Activated T-helper 1 cell treated with anti-CD3 and anti-CD28 coated beads, Interleukin-12 subunit alpha, Interleukin-12 subunit beta, Interleukin-2, Interleukin-4 antibody, amounts not matched to agents 30 ng/mL and 10 ng/mL and 1 ng/mL, durations not matched to agents 14 hours and 24 hours and 36 hours (primary cell): ENCODE results near the gene GLT8D1. TPM values are rescaled to one million over a fixed set of nuclear protein-coding genes. Genes with fewer than 3 reads are reported as not detected.
A peak's percentile ranks its signal among the peaks of the same experiment; 100 is the strongest.

ENCODE experiments used
- DNase-seq: peaks from one replicate; pipeline ENCODE4 v3.0.0; 2021; ENCODE audit warnings: low spot score
- H3K27ac Mint-ChIP-seq: one replicate; pipeline ENCODE4 v1.8.0; 2021; ENCODE audit warnings: mild to moderate bottlenecking, mixed read lengths
- H3K27me3 Mint-ChIP-seq: one replicate; pipeline ENCODE4 v1.8.0; 2022; ENCODE audit warnings: mild to moderate bottlenecking, moderate library complexity, mixed read lengths; ENCODE audit not compliant: insufficient read depth
- H3K36me3 Mint-ChIP-seq: one replicate; pipeline ENCODE4 v1.8.0; 2021; ENCODE audit warnings: low read depth, mixed read lengths
- H3K4me1 Mint-ChIP-seq: one replicate; pipeline ENCODE4 v1.8.0; 2021; ENCODE audit warnings: low read depth, mixed read lengths
- H3K4me3 Mint-ChIP-seq: one replicate; pipeline ENCODE4 v1.8.0; 2021; ENCODE audit warnings: mild to moderate bottlenecking, moderate library complexity, mixed read lengths
- H3K9me3 Mint-ChIP-seq: one replicate; pipeline ENCODE4 v1.8.0; 2021; ENCODE audit warnings: mixed read lengths
- intact Hi-C: fragments of 100-400 bp; cut with micrococcal nuclease; formaldehyde crosslinking; loops from one replicate; pipeline ENCODE4 v1.15.1; 2024
- total RNA-seq: library from RNA; stranded (reverse); gene quantifications from 2 replicates; pipeline ENCODE4 v1.2.3, GENCODE V29; 2022

Gene GLT8D1
- total RNA-seq, 1 donor from 2014 or later: 33.9 TPM

DNA sequence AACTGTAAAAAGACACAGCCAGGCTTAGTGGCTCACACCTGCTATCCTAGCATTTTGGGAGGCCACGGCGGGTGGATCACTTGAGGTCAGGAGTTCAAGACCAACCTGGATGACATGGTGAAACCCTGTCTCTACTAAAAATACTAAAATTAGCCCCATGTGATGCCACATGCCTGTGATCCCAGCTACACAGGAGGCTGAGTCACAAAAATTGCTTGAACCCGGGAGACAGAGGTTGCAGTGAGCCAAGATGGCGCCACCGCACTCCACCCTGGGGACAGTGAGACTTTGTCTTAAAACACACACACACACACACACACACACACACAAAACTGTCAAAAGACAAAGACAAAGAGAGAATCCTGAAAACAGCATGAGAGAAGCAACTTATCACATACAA lies 18.3 kb upstream of the GLT8D1 start:
- Mint-ChIP-seq H3K4me3 (no peak overlapping the region), H3K27me3 (no peaks in the 10 kb centered on the region), H3K36me3 (peaks cover 11% of the 10 kb centered on the region), H3K4me1 (peaks cover 21% of the 10 kb centered on the region), H3K27ac (no peak overlapping the region), H3K9me3 (peaks cover 16% of the 10 kb centered on the region)
- DNase-seq: no peak
- intact Hi-C loops: no loop called here

DNA sequence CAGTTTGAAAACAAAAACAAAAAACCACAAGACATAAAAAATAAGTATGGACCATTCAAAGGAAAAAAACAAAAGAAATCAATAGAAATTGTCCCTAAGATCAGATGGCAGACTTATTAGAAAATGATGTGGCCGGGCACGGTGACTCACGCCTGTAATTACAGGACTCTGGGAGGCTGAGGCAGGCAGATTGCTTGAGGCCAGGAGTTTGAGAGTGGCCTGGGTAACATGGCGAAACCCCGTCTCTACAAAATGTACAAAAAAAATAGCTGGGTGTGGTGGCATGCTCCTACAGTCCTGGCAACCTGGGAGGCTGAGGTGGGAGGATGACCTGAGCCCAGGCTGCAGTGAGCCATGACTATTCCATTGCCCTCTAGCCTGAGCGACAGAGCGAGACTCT lies 16.9 kb upstream of the GLT8D1 start:
- Mint-ChIP-seq H3K4me1 (peaks cover 21% of the 10 kb centered on the region), H3K4me3 (no peak overlapping the region), H3K27ac (no peak overlapping the region), H3K27me3 (no peaks in the 10 kb centered on the region), H3K9me3 (peaks cover 5% of the 10 kb centered on the region), H3K36me3 (peaks cover 10% of the 10 kb centered on the region)
- intact Hi-C loops: no loop called here
- no peak for DNase-seq

DNA sequence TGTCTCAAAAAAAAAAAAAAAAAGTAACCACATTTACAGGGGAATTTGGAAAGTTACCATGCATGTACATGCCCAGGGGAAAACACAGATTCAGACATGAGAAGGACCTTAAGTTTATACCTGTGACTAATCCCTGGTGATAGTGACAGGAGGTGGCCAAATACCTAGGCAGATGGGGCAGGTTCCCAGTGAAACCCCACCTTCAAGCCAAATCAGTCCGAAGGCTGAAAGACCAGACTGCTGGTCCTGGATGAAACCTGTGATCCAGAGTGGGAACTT lies 16.1 kb upstream of the GLT8D1 start:
- Mint-ChIP-seq H3K27ac (no peak overlapping the region), H3K9me3 (peaks cover 4% of the 10 kb centered on the region), H3K27me3 (no peaks in the 10 kb centered on the region), H3K4me3 (no peak overlapping the region), H3K4me1 (peaks cover 21% of the 10 kb centered on the region), H3K36me3 (peaks cover 10% of the 10 kb centered on the region)
- intact Hi-C loops: no loop called here
- no peak for DNase-seq

DNA sequence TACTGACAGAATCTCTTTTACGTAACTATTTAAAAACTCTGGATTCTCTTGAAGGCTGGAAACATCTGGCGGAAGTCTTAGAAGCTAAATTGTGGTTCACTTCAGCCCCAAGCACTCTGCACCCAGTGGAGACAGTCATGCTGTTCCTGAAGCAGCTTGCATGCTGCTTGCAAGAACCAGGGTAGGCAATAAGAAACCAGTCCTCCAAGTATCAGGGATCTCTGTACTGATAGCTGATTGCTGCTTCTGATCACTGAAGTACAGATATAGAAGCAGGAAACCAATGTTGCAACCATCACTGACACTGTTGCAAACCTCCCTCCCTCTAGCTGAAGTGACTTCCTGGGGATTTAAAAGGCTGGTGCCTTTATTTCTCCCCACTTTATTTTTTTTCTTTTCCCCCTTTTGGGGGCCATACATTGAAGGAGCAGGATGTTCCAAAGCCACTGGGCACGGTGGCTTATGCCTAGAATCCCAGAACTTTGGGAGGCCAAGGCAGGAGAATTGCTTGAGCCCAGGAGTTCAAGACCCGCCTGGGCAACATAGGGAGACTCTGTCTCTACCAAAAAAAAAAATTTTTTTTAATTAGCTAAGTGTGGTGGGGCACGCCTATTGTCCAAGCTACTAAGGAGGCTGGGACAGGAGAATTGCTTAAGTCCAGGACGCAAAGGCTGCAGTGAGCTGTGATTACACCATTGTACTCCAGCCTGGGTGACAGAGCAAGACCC lies 15.6 kb upstream of the GLT8D1 start:
- intact Hi-C loops: no loop called here
- H3K36me3 Mint-ChIP-seq: peaks cover 10% of the 10 kb centered on the region
- H3K27ac Mint-ChIP-seq: peak overlapping the region; percentile 30
- no peaks in the 10 kb centered on the region for H3K27me3 Mint-ChIP-seq
- H3K4me3 Mint-ChIP-seq: peak overlapping the region; percentile 1
- peaks cover 4% of the 10 kb centered on the region for H3K9me3 Mint-ChIP-seq
- H3K4me1 Mint-ChIP-seq: peaks cover 21% of the 10 kb centered on the region
- peak; percentile 20 for DNase-seq

DNA sequence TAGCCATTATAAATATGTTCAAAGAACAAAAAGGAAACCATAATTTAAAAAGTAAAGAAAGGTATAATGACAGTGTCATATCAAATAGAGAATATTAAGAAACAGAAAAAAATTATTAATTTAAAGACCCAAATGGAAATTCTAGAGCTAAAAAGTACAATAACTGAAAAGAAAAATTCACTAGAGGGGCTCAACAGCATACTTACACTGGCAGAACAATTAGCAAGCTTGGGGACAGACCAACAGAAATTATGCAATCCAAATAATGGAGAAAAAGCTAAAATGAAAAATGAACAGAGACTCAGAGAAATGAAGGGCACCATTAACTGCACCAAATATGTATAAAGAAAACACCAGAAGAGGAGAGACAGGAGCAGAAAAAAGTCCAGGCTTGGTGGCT lies 14.0 kb upstream of the GLT8D1 start:
- intact Hi-C loops: no loop called here
- H3K27me3 Mint-ChIP-seq: no peaks in the 10 kb centered on the region
- peaks cover 21% of the 10 kb centered on the region for H3K4me1 Mint-ChIP-seq
- no peak overlapping the region for H3K4me3 Mint-ChIP-seq
- H3K9me3 Mint-ChIP-seq: peaks cover 4% of the 10 kb centered on the region
- H3K27ac Mint-ChIP-seq: peak overlapping the region; percentile 31
- no peak for DNase-seq
- peaks cover 10% of the 10 kb centered on the region for H3K36me3 Mint-ChIP-seq

DNA sequence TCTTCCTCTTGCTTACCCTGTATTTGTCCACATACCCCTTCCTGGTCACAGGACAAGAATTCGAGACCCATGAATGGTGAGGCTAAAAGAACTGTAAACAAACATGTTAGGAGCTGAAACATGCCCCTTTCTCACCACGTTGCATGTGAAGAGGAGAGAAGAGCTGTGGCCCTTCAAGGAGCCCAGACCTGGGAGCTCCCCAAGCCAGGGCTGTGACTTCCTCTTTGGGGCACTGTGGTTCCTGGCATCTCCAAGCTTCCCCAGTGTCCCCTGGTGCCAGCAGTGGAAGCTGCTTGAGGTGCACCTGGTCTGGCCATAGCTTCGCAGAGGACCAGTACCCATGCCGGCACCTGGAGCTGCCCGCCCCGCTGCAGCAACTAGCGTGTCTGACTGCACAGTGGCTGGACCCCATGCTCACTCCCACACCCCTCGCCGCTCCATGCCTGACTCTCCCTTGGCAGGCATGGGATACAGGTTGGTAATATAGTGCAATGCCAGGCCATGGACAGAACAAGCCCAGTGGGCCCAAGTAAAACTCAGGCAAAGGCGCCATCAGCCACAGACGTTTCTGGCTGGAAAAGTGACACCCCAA lies 10.2 kb upstream of the GLT8D1 start:
- H3K36me3 Mint-ChIP-seq: peaks cover 10% of the 10 kb centered on the region
- H3K27me3 Mint-ChIP-seq: no peaks in the 10 kb centered on the region
- peaks cover 4% of the 10 kb centered on the region for H3K9me3 Mint-ChIP-seq
- H3K4me1 Mint-ChIP-seq: peaks cover 8% of the 10 kb centered on the region
- DNase-seq: no peak
- H3K4me3 Mint-ChIP-seq: no peak overlapping the region
- intact Hi-C loops: no loop called here
- H3K27ac Mint-ChIP-seq: no peak overlapping the region

DNA sequence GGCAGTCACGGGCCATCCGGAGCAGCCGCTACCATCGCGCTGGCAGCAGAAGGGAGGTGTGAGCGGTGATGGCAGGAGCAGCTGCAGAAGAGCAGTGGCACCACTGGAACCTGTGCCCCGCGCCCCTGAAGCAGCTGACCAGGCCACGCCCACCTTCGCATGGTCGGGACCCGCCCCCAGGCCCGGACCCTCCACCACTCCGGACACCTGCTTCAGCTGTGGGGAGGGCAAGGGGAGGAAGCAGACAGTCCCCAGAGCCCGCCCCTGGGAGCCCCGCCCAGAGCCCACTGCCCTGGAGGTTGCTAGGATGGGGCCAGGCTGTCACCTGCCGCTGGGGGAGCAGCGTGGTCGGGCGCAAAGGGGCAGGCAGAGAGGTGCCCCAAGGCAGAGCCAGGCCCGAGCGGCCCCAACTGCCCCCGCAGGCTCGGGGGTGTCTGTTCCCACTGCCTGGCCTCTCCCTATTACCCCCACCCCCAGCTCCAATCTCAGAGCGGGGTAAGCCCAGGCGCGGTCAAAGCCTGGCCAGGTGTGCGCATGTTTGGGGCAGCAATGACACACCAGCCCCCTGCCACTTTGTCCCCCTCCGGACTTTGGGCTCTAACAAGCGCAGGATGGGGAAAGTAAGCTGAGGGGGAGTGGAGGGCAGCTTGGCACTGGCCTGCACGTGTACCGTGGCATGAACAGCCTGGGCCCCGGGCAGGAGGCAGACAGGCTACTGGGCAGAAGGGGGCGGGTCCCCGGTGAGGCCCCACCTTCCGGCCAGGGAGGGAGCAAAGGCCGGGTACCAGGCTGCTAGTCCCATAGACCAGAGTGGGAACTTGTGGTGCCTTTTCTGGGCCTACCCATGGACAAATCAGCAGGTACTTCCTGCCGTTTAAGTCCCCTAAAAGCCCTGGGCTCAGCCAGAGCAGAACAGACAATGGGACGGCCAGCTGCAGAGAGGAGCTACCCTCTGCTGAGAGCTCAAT lies 9.0 kb upstream of the GLT8D1 start:
- no peak overlapping the region for H3K4me3 Mint-ChIP-seq
- H3K9me3 Mint-ChIP-seq: peaks cover 1% of the 10 kb centered on the region
- intact Hi-C loops: no loop called here
- no peaks in the 10 kb centered on the region for H3K4me1 Mint-ChIP-seq
- no peak for DNase-seq
- no peak overlapping the region for H3K27ac Mint-ChIP-seq
- peaks cover 7% of the 10 kb centered on the region for H3K36me3 Mint-ChIP-seq
- no peaks in the 10 kb centered on the region for H3K27me3 Mint-ChIP-seq

DNA sequence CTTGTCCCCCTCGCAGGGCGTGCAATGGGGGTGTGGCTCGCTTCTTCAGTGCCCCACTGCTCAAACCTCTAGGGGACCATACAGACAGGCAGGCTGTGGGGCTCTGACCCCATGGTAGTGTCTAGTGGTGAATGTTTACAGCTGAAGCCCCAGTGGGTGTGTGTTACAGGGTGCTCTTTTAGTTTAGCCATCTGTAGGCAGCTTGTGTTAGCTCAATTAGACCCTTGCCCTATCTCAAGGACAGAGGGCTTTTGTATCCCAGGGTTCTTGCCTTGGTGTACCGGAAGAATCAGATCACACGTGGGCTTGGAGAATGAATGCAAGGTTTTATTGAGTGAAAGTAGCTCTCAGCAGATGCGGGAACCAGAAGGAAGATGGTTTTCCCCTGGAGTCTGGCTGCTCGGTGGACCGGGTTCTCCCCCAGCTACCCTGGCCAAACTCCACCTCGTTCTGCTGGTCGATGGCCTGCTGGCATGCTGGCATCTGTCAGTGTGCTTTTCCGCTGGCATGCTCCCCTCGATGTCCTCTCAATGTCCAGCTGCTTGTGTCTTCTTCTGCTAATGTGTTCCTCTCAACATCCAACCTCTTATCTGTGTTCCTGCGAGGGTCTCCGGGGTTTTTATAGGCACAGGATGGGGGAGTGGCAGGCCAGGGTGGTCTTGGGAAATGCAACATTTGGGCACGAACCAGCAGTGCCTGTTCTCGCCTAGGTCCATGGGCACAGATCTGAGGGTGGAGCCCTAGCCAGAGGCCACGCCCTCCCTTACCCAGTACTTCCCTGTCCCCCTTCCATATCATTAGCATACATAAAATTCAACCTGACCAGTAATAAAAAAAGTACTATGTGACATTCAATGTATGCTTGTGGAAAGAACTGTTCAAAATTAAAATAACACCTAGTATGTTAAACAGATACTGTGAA lies 7.0 kb upstream of the GLT8D1 start:
- H3K27ac Mint-ChIP-seq: no peak overlapping the region
- peaks cover 7% of the 10 kb centered on the region for H3K4me1 Mint-ChIP-seq
- no peak overlapping the region for H3K4me3 Mint-ChIP-seq
- intact Hi-C loops: no loop called here
- peaks cover 8% of the 10 kb centered on the region for H3K36me3 Mint-ChIP-seq
- no peak for DNase-seq
- no peaks in the 10 kb centered on the region for H3K27me3 Mint-ChIP-seq
- no peaks in the 10 kb centered on the region for H3K9me3 Mint-ChIP-seq

DNA sequence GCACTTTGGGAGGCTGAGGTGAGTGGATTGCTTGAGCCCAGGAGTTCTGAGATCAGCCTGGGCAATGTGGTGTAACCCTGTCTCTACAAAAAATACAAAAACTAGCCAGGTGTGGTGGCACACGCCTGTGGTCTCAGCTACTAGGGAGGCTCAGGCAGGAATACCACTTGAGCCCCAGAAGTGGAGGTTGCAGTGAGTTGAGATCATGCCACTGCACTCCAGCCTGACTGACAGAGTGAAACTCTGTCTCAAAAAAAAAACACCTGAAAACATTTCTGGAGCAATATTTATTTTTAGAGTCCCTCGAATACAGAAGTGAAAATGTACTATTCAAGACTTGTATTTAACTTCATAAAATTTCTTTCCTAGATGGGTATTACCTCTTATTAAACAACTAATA lies 4.9 kb upstream of the GLT8D1 start:
- intact Hi-C loops: no loop called here
- no peak for DNase-seq
- Mint-ChIP-seq H3K27ac (no peak overlapping the region), H3K4me3 (no peak overlapping the region), H3K27me3 (no peaks in the 10 kb centered on the region), H3K9me3 (no peaks in the 10 kb centered on the region), H3K36me3 (peaks cover 11% of the 10 kb centered on the region), H3K4me1 (peaks cover 17% of the 10 kb centered on the region)

DNA sequence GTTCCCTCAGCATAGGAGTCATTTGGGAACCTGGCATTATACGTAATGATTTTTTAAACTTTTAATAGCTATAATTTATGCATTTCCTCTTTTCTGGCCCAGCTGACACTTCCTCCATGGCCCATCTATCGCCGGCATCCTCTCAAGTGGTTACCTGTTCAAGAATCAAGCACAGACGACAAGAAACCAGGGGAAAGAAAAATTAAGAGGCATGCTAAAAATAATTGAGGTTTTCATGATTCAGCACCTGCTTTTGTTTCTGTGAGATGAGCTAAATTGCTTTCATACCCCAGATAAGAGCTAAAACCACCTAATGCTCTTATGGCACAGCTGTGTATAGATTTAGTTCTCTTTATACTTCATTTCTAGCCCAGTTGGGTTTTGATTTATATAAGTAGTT lies 2.0 kb upstream of the GLT8D1 start:
- Mint-ChIP-seq H3K9me3 (no peaks in the 10 kb centered on the region), H3K27ac (peak overlapping the region; percentile 83)
- intact Hi-C loops: no loop called here

DNA sequence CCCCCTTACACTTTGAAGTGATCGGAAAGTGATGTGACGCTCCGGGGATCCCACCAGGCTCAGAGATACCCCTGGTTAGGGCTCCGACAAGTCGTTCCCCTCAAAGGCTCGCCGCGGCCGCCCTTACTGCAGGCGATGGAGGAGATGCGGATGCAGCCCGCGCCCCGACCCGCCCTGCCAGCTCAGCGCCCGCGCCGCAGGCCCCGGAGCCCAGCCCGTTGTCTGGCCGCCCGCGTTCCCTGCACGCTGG lies 228 bp downstream of the GLT8D1 start:
- peak overlapping the region; percentile 94 for H3K27ac Mint-ChIP-seq
- H3K9me3 Mint-ChIP-seq: no peaks in the 10 kb centered on the region
- DNase-seq: no peak
- peaks cover 11% of the 10 kb centered on the region for H3K36me3 Mint-ChIP-seq
- intact Hi-C loops: loop anchor here (1.0 kb wide), 1 partner anchor 10 kb away; no protein-coding TSS in a partner anchor
- H3K4me1 Mint-ChIP-seq: peaks cover 33% of the 10 kb centered on the region
- H3K27me3 Mint-ChIP-seq: no peaks in the 10 kb centered on the region
- peak overlapping the region; percentile 99 for H3K4me3 Mint-ChIP-seq

More for the DNA sequence above, 2.0 kb upstream of the GLT8D1 start:
- Mint-ChIP-seq H3K27me3 (no peaks in the 10 kb centered on the region), H3K4me1 (peaks cover 33% of the 10 kb centered on the region), H3K4me3 (peak overlapping the region; percentile 99), H3K36me3 (peaks cover 11% of the 10 kb centered on the region)
- DNase-seq: no peak

DNA sequence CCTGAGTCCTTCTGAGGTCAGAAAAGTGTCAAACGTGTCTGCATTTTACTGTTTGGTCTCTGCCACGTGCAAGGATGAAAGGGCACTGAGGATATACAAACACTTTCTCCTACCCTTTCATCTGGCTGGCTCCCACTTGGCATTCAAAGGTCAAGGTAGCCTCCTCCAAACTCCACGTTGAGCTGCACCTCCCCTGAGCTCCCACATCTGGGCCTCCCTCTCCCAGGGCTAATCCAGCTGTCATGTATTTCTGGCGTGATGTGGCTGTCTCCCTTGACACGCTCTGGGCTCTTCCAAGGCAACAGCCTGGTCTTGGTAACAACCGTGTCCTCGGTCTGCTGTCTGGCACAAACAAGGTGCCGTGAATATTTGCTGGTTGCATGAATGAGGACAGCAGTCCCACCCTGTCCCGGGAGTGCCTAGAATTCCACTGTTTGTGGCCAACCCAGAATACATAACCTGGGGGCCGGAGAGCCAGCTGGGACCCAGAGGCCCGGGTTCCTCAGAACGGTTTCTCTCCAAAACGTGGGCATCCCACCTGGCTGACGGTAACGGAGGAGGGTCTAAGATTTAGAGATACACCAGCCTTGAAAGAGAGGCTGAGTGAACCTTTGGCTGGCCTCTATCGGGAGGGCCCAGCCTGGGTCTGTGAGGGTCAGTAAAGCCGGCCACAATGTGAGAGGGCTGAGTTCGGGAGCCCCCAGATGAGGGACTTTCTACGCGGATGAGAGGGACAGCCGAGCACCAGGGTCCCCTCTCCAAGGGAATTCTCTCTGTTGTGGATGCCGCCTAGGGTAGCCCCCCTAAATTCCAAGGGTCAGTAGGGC lies 767 bp downstream of the GLT8D1 start:
- Mint-ChIP-seq H3K9me3 (no peaks in the 10 kb centered on the region), H3K4me1 (peaks cover 33% of the 10 kb centered on the region), H3K27me3 (no peaks in the 10 kb centered on the region), H3K36me3 (peaks cover 11% of the 10 kb centered on the region), H3K4me3 (peak overlapping the region; percentile 99), H3K27ac (peak overlapping the region; percentile 94)
- intact Hi-C loops: loop anchor here (1.0 kb wide), 1 partner anchor 10 kb away; no protein-coding TSS in a partner anchor
- no peak for DNase-seq
